ENCODE measurements around the gene TMEM120B.
A peak's percentile ranks its signal among the peaks of the same experiment; 100 is the strongest.

Gene TMEM120B

DNA sequence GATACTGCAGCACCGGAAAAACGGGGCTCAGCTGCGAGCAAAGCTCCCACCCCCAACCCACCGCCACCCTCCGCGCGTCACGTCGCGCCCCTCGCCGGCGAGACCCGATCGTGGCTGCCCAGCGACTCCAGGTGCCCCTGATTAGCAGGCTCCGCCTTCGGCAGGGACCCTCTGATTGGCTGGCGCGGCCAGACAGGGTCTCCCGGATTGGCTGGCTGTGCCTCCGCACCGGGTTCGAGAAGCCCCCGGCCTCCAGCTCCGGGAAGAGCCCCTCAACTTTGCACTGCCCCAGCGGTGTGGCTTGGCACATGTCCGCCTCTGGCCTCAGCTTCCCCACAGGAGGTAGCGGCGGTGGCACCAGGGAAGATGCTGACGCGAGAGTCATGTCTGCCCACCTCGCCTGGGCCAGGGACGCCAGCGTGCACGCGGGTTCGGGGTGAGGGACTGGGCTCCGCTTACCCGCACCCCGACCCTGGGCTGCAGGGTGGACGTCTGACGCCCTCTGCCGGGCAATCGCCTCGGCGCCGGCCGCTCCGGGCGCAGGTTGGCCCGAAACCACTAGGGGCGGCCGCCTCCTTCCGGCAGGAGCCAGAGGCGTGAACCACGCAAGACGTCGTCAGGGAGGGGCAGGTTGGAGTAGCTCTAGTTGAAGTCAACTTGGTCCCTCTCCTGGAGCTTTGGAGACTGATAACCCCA is 81.4 kb downstream of the TMEM120B start:
- WGBS, 2 donors (ENCODE audit: extremely low coverage in 2 of 2, insufficient read length in 2 of 2, insufficient replicate concordance in 1 of 2): no CpG with 5 or more reads among the region's 59 CpGs

DNA sequence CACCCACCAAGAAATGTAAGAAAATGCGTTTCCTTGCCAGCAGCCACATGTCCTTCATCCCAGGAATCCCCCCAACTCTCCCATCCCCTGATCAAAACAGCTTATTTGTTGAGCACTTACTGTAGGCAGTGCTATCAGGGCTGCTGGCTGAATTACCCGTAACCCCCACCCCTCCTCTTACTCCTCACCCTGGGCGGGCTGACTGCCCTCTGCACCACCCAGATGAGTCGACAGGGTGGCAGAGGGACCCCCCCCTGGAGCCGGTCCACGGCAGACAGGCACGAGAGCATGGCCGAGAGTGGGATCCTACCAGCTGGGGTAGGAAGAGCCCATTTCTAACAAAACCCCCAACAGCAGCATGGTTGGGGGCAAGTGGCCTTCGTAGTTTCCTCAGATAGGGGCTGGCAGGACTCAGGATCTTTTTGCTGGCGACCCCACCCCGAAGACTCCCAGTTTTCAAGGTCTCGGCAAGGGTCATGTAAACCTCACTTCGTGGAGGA is 82.0 kb downstream of the TMEM120B start:
- WGBS, 2 donors (ENCODE audit: extremely low coverage in 2 of 2, insufficient read length in 2 of 2, insufficient replicate concordance in 1 of 2): no CpG with 5 or more reads among the region's 13 CpGs
- DNase-seq (ENCODE audit: low spot score): no peak
- H3K4me1 ChIP-seq (ENCODE audit: control insufficient read depth in 2 of 2, insufficient read depth in 1 of 2, low read depth in 1 of 2, low read length in 2 of 2): peaks cover 28 to 30% of the 10 kb centered on the region in 2 donors

More for the DNA sequence above, 81.4 kb downstream of the TMEM120B start:
- H2BK120ac ChIP-seq (ENCODE audit: low read depth, low read length): no peak overlapping the region
- H3K36me3 ChIP-seq (replicated peaks in 1 of 2; ENCODE audit: control insufficient read depth in 2 of 2, insufficient read depth in 2 of 2, low read length in 2 of 2): peaks cover 18 to 39% of the 10 kb centered on the region in 2 donors
- no peak overlapping the region for H2BK5ac ChIP-seq (ENCODE audit: low read length)
- H2AFZ ChIP-seq (ENCODE audit: low read length): no peak overlapping the region
- no peak overlapping the region for H3K14ac ChIP-seq (ENCODE audit: low read length)
- H3K18ac ChIP-seq (ENCODE audit: low read length): peak overlapping the region; percentile 77
- peaks cover 0 to 19% (median 2%) of the 10 kb centered on the region in 3 experiments for H3K27me3 ChIP-seq (ENCODE audit: control insufficient read depth in 3 of 3, insufficient read depth in 3 of 3, low read depth in 1 of 3, low read length in 3 of 3)
- H3K23ac ChIP-seq (ENCODE audit: low read depth, low read length, poor library complexity): peak overlapping the region; percentile 26
- H3K9ac ChIP-seq (ENCODE audit: low read depth, low read length, poor library complexity): peak overlapping the region; percentile 75
- peaks cover 23 to 26% of the 10 kb centered on the region in 2 donors for H3K4me1 ChIP-seq (ENCODE audit: control insufficient read depth in 2 of 2, insufficient read depth in 1 of 2, low read depth in 1 of 2, low read length in 2 of 2)
- DNase-seq (ENCODE audit: low spot score): peak; percentile 89
- no peak overlapping the region for H3K4ac ChIP-seq (ENCODE audit: low read length)
- no peaks in the 10 kb centered on the region for H3K9me3 ChIP-seq (replicated peaks in 1 of 2; ENCODE audit: control insufficient read depth in 2 of 2, insufficient read depth in 1 of 2, low read depth in 1 of 2, low read length in 2 of 2)
- peaks cover 10% of the 10 kb centered on the region for H3K79me1 ChIP-seq (ENCODE audit: low read depth, low read length)
- no peak overlapping the region for H4K8ac ChIP-seq (ENCODE audit: low read depth, low read length)
- H2BK15ac ChIP-seq (ENCODE audit: low read length): no peak overlapping the region
- H2BK12ac ChIP-seq (ENCODE audit: low read length): no peak overlapping the region
- H3K27ac ChIP-seq (replicated peaks; ENCODE audit: low read length): no peak overlapping the region
- H2AK5ac ChIP-seq (ENCODE audit: low read depth, low read length): peak overlapping the region; percentile 48
- peak overlapping the region in 1 of 2 donors; percentile 82 for H3K4me3 ChIP-seq (ENCODE audit: low read length in 2 of 2)
- H4K91ac ChIP-seq (ENCODE audit: low read depth, low read length, poor library complexity): no peak overlapping the region
- H3K4me2 ChIP-seq (ENCODE audit: insufficient read depth, low read length, poor library complexity, severe bottlenecking): peak overlapping the region; percentile 95

DNA sequence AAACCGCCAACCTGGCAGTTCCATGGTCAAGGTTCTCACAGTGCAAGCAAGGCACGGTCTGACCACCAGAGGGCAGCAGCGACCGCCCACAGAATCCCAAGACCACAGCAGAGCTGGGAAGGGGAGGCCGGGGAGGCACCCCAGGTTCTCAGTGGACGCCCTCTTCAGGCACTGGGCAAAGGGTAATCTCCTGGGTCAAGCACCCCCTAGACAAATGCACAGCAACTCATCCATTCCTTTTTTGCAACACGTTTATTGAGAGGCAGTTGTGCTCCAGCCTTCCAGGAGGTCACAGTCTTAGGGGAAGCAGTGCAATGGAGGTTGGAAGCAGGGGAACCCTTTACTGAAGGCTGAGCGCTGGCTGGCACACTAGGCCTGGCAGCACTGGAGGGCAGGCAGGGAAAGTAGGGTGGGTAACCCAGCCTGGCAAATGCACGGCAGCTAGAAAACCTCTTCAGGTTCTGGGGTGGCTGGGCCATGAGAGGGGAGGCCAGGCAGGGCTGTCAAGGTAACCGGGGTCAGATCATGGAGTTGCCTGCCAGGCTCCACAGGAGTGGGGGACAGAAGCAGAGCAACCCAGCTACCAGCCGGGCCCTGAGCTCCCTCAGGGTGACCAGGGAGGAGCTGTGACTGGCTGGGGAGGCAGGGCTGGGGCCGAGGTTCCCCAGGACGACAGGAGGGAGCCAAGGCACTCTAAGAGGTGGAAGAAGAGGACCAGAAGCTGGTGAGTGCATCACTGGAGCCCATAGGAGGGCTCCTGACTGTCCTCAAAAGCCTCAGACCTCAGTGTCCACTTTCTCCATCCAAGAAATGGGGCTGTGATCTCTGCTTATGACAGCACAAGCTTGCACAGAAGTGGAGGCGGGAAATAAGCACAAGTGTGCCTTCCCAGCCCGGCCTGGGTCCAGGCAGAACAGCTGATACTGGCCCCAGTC is 82.7 kb downstream of the TMEM120B start:
- H3K9me3 ChIP-seq (replicated peaks in 1 of 2; ENCODE audit: control insufficient read depth in 2 of 2, insufficient read depth in 1 of 2, low read depth in 1 of 2, low read length in 2 of 2): no peaks in the 10 kb centered on the region
- no peak overlapping the region for H2AK5ac ChIP-seq (ENCODE audit: low read depth, low read length)
- no peak overlapping the region for H3K9ac ChIP-seq (ENCODE audit: low read depth, low read length, poor library complexity)
- no peak overlapping the region for H3K27ac ChIP-seq (replicated peaks; ENCODE audit: low read length)
- H3K4ac ChIP-seq (ENCODE audit: low read length): no peak overlapping the region
- no peak overlapping the region for H2BK15ac ChIP-seq (ENCODE audit: low read length)
- H3K4me2 ChIP-seq (ENCODE audit: insufficient read depth, low read length, poor library complexity, severe bottlenecking): no peak overlapping the region
- no peak overlapping the region for H2BK12ac ChIP-seq (ENCODE audit: low read length)
- peak; percentile 82 for DNase-seq (ENCODE audit: low spot score)
- no CpG with 5 or more reads among the region's 15 CpGs for WGBS, 2 donors (ENCODE audit: extremely low coverage in 2 of 2, insufficient read length in 2 of 2, insufficient replicate concordance in 1 of 2)
- peaks cover 0 to 19% (median 2%) of the 10 kb centered on the region in 3 experiments for H3K27me3 ChIP-seq (ENCODE audit: control insufficient read depth in 3 of 3, insufficient read depth in 3 of 3, low read depth in 1 of 3, low read length in 3 of 3)
- H3K18ac ChIP-seq (ENCODE audit: low read length): no peak overlapping the region
- H4K8ac ChIP-seq (ENCODE audit: low read depth, low read length): no peak overlapping the region
- H3K4me3 ChIP-seq (ENCODE audit: low read length in 2 of 2): no peak overlapping the region
- H3K4me1 ChIP-seq (ENCODE audit: control insufficient read depth in 2 of 2, insufficient read depth in 1 of 2, low read depth in 1 of 2, low read length in 2 of 2): peaks cover 25 to 30% of the 10 kb centered on the region in 2 donors
- peaks cover 14% of the 10 kb centered on the region for H3K79me1 ChIP-seq (ENCODE audit: low read depth, low read length)
- H2BK5ac ChIP-seq (ENCODE audit: low read length): no peak overlapping the region
- no peak overlapping the region for H3K14ac ChIP-seq (ENCODE audit: low read length)
- H3K36me3 ChIP-seq (replicated peaks in 1 of 2; ENCODE audit: control insufficient read depth in 2 of 2, insufficient read depth in 2 of 2, low read length in 2 of 2): peaks cover 19 to 44% of the 10 kb centered on the region in 2 donors
- H2BK120ac ChIP-seq (ENCODE audit: low read depth, low read length): no peak overlapping the region
- H2AFZ ChIP-seq (ENCODE audit: low read length): no peak overlapping the region
- H4K91ac ChIP-seq (ENCODE audit: low read depth, low read length, poor library complexity): no peak overlapping the region
- peak overlapping the region; percentile 76 for H3K23ac ChIP-seq (ENCODE audit: low read depth, low read length, poor library complexity)

More for the DNA sequence above, 82.0 kb downstream of the TMEM120B start:
- Histone ChIP-seq H3K9me3 (replicated peaks in 1 of 2; ENCODE audit: control insufficient read depth in 2 of 2, insufficient read depth in 1 of 2, low read depth in 1 of 2, low read length in 2 of 2) (no peaks in the 10 kb centered on the region), H3K23ac (ENCODE audit: low read depth, low read length, poor library complexity) (peak overlapping the region; percentile 76), H3K4ac (ENCODE audit: low read length) (no peak overlapping the region), H2BK120ac (ENCODE audit: low read depth, low read length) (no peak overlapping the region), H4K91ac (ENCODE audit: low read depth, low read length, poor library complexity) (no peak overlapping the region), H3K14ac (ENCODE audit: low read length) (no peak overlapping the region), H3K27ac (replicated peaks; ENCODE audit: low read length) (no peak overlapping the region), H3K79me1 (ENCODE audit: low read depth, low read length) (peaks cover 13% of the 10 kb centered on the region), H2BK15ac (ENCODE audit: low read length) (no peak overlapping the region), H2AK5ac (ENCODE audit: low read depth, low read length) (no peak overlapping the region), H3K27me3 (ENCODE audit: control insufficient read depth in 3 of 3, insufficient read depth in 3 of 3, low read depth in 1 of 3, low read length in 3 of 3) (peaks cover 0 to 19% (median 2%) of the 10 kb centered on the region in 3 experiments), H3K9ac (ENCODE audit: low read depth, low read length, poor library complexity) (no peak overlapping the region), H2BK12ac (ENCODE audit: low read length) (no peak overlapping the region), H2AFZ (ENCODE audit: low read length) (no peak overlapping the region), H2BK5ac (ENCODE audit: low read length) (no peak overlapping the region), H4K8ac (ENCODE audit: low read depth, low read length) (no peak overlapping the region), H3K36me3 (replicated peaks in 1 of 2; ENCODE audit: control insufficient read depth in 2 of 2, insufficient read depth in 2 of 2, low read length in 2 of 2) (peaks cover 19 to 44% of the 10 kb centered on the region in 2 donors), H3K4me3 (ENCODE audit: low read length in 2 of 2) (no peak overlapping the region), H3K4me2 (ENCODE audit: insufficient read depth, low read length, poor library complexity, severe bottlenecking) (peak overlapping the region; percentile 14), H3K18ac (ENCODE audit: low read length) (peak overlapping the region; percentile 4)
